CD1c-positive myeloid dendritic cell (primary cell): ENCODE results near the gene C6orf120.

Source experiments
- DNase-seq: peaks from one replicate; pipeline ENCODE4 v3.0.0-alpha.2; 2016; ENCODE audit errors: extremely low spot score

Gene C6orf120

GRCh38 chr6:169724494-169725124 is 22.7 kb downstream of the C6orf120 start, which contains the start of gene PHF10:
TSS of gene PHF10 (minus strand) at chr6:169724500. CDS start at chr6:169723931, 569 bp downstream.
- peak; percentile 45 for DNase-seq

DNA sequence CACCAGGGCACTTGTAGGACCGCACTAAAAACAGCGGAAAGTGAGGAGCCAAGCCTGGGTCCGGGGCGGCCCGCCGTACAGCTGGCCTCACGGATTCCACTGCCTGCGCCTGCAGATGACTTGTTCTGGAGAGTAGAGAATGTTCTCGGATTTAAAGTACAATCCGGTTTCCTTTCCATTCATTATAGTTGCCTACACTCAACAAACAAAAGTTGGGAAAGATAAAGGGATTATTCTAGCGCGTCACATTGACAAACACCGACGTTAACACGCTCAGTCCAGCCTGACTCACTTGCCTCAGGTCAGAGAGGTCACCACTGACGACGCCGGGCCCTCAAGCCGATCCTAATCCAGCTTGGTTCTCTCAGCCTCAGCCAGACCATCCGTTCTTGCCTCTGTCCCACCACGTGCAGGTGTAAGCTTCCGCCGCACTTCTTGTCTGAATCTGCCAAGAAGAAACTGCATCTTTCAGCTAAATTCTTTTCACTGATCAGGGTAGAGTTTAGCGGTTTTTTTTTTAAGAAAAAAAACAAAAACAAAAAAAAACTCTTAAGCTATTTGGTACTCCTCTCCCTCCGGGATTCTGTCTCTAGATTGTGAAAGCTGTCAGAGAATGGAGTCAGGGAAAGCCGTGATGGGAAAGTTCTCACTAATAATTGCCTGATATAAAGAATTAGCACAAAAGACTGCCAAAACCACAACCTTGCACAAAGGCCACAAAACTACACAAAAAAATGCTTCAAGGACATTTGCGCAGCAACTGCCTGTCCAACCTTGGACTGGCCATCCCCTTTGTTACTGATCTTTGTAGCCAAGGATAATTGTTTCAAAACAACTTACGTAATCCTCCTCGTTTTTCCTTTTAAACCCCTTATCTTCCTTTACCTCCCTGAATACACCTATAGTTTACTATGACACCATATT is 23.5 kb downstream of the C6orf120 start:
- DNase-seq = peak; percentile 59

DNA sequence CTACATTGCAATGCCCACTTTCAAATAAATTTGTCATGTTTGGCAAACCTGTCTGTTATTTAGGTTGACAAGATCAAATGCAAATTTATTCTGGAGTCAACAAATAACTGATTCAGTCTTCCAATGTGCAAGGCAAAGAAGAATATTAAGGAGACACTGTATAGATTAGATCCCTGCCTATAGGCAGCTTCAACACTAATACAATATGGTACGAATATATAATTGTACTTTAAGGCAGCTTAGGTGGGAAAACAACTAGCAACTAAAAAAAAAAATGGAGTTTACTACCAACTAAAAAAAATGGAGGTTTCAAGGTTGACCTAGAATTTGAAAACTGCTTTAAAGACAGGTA is 24.1 kb downstream of the C6orf120 start:
- no peak for DNase-seq

GRCh38 chr6:169726963-169727362 is 25.0 kb downstream of the C6orf120 start:
- DNase-seq = no peak

DNA sequence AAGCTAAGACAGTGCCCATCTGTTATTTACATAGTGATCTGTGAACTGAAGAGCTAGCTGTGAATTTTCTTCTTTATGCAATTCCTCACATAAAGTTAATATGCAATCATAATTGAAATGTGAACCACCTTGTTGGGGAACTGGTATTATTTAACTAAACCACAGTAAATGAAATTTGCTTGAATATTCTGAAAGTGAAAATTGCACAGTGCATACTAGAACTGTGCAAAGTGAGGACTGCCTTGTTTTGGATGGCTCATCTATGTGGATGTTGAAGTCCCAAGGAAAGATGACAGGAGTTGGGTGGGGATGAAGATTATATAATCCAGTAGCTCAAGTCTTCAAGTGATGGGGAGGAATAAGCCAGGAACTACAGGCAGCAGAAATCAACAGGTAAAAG is 28.0 kb downstream of the C6orf120 start:
- no peak for DNase-seq

DNA sequence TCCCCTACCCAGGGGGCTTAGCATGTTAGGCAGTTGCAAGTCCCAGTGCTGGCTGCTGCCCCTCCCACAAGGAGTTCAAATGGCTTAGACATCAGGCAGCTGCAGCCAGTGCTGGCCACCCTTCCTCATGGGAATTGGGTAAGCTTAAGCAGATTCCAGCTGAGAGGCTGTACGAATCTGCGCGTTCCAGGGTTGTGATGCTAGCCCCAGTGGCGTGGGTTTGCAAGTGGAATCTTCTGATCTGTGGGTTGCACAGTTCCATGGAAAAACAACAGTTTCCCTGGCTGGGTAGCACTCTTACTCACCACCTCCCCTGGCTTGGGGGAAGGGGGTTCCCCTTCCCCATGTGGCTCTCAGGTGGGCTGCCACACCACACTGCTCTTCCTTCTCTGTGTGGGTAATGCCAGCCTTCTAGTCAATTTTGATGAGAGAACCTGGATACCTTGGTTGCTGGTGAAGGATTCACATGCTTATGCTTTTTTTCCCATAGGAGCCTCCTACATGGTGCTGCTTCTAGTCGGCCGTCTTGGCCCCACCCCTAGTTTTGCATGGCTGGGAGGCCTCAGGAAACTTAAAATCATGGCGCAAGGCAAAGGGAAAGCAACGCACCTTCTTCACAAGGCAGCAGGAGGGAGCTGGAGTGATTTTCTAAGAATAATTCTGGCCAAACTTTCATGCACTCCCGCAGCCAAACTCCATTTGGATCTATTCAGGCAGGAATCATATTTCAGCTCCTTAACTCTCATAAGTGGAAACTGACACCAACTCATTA is 36.5 kb downstream of the C6orf120 start:
- DNase-seq = no peak

DNA sequence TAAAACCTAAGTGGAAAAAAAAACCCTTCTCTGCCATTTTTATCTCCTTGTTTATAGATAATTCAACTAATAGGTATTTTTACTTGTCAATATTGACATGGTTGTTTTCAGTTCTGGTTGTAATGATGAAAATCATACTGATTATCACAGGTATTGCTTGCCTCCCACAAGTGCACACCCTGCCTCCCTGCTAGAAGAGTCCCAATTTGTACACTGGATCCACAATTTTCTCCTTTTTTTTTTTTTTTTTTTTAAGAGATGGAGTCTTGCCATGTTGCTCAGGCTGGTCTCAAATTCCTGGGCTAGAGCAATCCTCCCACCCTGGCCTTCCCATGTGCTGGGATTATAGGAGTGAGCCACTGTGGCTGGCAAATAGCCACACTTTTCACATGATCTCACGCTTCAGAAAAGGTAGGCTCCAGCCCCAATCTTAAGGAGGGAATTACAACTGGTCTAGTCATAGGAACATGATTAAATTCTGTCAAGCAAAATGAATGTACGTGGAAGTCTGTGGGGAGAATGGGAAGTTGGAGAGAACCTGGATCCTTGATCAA is 37.1 kb downstream of the C6orf120 start:
- DNase-seq = no peak

GRCh38 chr6:169741344-169741743 is 39.4 kb downstream of the C6orf120 start:
- no peak for DNase-seq

DNA sequence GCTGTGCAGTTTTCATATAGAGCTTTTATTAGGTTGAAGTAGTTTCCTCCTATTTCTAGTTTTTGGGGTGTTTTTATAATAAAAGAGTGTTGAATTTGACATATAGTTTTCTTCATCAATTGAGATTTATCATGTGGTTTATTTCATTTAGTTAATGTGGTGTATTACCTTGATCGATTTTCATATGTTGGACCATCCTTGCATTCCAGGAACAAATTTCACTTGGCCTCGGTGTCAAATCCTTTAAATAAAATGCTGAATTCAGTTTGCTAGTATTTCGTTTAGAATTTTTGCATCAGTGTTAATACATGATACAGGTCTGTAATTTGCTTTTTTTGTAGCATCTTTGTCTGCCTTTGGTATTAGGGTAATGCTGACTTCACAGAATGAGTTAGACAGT is 43.5 kb downstream of the C6orf120 start:
- no peak for DNase-seq

GRCh38 chr6:169746556-169746955 is 44.6 kb downstream of the C6orf120 start:
- no peak for DNase-seq

GRCh38 chr6:169751242-169752073 is 49.5 kb downstream of the C6orf120 start, which contains the start of the genes DYNLT2 and ERMARD:
TSS of gene DYNLT2 (minus strand) at chr6:169751572. CDS start at chr6:169751458, 114 bp downstream.
TSS of gene ERMARD (plus strand) at chr6:169751622. CDS start at chr6:169751658, 36 bp downstream.
- peak; percentile 98 for DNase-seq

DNA sequence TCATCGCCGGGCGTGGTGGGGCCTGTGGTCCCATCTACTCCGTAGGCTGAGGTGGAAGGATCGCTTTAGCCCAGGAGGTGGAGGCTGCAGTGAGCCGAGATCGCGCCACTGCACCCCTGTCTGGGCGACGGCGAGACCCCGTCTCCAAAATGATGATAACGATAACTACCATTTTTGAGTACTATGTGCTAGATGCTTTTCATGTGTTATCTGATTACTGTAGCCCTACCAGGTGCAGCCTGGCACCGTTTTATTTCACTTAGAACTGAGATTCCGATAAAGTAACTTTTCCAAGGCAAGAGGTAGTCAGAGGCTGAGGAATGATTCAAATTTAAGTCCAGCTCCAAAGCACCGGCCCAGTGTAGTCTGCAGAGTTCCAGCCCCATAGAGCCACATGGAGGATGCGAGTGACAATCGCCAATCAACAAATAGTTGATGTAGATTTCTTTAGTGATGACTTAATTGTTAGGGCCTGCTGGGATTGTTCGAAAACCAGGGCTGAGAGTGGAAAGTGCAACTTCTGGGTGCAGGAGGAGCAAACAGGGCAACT is 50.2 kb downstream of the C6orf120 start:
- no peak for DNase-seq
